ENCODE data around the gene RHCG.

The RHCG gene

DNA sequence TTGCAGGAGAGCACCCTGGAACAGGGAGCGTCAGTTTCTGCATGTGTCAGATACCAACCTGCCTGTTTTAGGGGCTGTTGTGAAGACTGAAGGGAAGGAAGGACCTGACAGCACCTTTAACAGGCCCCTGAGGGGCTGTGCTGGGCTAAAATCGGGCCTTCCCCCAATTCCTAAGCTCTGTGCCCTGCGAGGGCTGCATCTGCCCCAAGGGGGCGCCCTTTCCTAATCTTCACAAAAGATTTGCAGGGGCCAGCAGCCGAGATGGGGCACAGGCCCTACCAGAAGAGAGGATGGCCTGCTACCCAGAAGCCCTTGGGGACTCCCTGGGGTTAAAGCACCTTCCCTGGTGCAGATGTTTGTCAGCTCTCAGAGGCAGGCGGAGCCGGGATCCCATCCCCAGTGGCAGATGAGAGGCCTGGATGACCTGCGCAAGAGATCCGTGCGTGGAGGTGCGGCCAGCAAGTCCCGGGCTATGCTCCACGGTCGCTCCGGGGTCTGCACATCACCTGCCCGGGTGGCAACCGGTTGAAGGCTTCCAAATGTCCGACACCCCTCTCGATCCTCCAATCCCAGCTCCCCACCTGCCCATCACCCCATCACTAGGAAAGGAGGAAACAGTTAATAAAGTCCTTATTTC, 53.6 kb downstream of the RHCG start:
- DNase-seq: peak; percentile 64 to 66

- no peak for DNase-seq
These were observed 54.2 kb downstream of the RHCG start for GRCh38 chr15:89442155-89442554.

DNA sequence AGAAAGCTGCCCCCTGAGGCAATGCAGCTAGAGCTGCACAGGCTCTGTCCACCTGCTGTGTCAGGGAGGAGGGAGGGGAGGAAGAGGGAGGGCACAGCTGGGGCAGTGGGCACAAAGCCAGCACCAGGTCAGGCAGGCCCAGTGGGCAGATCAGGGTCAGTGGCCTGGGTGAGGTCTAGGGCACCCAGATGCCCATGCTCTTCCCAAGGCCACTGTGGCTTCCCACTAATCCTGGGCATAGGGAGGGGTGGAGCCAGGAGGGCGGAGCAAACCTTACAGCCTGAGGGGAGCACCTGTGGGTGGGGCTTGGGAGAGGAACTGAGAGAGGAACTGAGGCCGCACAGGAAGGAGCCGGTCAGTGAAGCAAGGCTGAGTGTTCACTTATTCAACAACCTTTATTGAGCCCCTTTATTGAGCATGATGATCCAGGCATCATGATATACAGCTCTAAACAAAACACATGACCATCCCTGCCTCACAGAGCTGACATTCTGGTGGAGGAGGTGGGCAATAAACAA, 55.0 kb downstream of the RHCG start:
- peak in 1 of 2 experiments; percentile 6 for DNase-seq

GRCh38 chr15:89439764-89440163, 56.6 kb downstream of the RHCG start:
- DNase-seq: no peak

GRCh38 chr15:89436560-89437311, 59.6 kb downstream of the RHCG start:
- no peak for DNase-seq

DNA sequence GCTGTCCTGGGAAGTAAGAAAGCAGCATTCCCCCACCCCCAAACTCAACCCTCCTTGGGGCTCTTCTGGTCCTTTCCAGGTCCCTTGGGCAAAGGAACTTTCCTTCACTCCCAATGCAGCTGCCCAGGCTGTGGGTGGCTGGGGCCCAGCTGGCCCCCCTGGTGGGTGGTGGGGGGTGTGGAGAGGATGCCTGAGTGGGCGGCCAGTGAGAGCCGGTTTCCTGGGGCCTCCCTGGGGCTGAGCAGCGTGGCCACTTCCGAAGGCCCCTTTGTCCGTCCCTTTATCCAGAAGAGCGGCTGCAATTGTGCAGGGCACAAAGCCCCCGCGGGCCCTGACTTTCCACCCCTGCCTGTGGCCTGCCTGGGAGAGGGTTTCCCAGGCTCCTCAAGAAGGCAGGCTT, 61.0 kb downstream of the RHCG start:
- DNase-seq: no peak

GRCh38 chr15:89433686-89434085, 62.7 kb downstream of the RHCG start:
- no peak for DNase-seq

DNA sequence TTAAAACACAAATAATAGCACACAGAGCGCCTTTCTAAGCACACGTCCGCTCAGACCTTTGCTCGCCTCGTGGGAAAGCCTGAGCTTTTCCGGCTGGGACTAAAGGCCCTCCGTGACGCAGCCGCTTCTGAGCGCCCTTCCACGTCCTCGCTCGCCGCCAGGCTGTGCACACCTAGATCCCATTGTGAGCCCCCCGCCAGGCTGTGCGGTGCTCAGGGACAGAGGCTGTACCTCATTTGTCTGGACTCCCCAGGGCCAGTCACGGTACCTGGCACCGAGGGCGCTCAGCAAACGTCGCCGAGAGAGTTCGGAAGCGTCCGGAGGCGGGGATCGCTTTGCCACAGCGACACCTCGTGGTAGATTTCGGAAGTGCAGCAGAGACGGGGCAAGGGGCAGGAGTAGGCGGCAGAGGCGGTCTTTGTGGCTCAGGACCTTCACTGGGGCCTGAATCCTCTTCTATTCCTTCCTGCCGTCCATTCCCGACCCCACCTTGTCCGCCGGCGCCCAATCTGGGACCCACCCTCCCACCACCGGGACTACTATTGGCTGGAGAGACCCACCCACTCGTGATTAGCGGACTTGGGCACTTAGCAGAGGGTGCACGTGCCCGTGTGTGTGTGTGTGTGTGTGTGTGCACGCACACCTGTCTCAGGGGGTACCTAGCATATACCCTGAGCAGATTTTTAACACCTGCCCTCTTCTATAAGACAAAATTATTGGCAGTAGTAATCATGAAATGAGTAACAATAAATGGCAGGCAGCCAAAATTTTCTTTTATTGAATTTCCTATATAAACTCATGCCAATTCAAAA, 65.6 kb downstream of the RHCG start:
- peak; percentile 83 to 87 for DNase-seq

DNA sequence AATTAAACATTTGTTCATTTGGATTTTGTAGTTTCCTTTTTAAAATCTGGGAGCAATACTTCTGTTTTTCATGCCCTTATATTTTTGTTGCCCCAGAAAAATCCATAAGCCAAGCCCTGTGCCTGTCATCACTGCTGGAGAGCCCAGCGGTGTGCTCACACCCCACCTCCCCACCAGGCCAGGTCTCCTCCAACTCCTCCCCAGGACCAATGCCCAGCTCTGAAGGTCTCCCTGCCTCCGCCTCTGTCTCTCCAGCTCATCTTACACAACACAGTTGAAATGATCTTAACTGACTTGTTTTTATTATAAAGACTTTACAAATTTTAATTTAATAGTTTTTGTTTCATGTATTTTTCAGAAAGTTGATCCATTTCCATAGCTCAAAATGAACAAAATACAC, 66.4 kb downstream of the RHCG start:
- DNase-seq: no peak

GRCh38 chr15:89429023-89429422, 67.4 kb downstream of the RHCG start:
- no peak for DNase-seq

DNA sequence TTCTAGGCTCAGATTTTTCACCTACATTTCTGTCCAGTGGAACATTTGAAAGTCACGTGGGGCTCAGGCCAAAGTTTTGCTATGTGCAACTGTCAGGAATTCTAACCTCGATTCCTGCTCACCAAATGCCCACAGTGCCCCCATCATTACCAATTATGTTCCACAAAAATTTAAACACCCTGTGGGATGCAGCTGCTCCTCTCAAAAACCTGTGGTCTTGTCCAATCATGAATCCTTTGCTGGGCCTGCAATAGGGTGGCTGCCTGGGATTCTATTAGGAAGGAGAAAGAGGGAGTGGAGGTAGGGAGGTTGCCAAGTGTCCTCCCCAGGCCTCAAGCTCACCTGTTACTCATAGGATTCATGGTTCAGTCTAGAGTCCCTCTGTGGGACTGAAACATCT, 68.1 kb downstream of the RHCG start:
- no peak for DNase-seq

DNA sequence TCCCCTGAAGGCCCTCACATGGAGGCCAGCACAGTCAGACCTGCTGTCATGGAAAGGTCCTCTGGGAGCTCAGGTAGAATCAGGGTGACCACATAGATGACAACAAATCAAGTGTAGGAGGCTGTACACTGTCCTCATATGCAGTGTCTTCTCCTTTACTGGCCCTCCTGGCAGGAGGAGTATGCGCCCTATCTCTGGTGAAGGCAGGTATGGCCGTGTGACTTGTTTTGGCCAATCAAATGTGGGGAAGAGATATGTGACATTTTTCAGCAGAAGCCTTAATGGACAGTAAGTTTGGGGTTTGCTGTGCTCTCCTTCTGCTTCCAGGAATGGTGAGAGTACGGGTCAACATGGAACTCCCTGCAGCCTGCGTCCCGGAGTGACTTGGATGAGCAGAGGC, 69.9 kb downstream of the RHCG start:
- DNase-seq: no peak

GRCh38 chr15:89423981-89424380, 72.4 kb downstream of the RHCG start:
- no peak for DNase-seq

Data from NCI-H2081 (cell line).